Anterior cingulate cortex (tissue), 58 donors: ENCODE data around the gene SAE1.
"Not testable (repeated sequence)": the region's sequence is repeated elsewhere in the genome, so short reads cannot be mapped to it uniquely, and the experiment has no call there.

Source experiments
- DNase-seq, 58 donors: peaks; one replicate each; lab custom pipeline; 2025; lab: John Stamatoyannopoulos, UW

Gene SAE1

GRCh38 chr19:47130589-47131227, at the start of gene SAE1:
TSS of gene SAE1 (plus strand) at chr19:47130835. CDS start at chr19:47130931, 96 bp downstream.
- peak; percentile 35 to 98 (median 89) for DNase-seq

GRCh38 chr19:47081095-47081494, 49.5 kb upstream of the SAE1 start:
- DNase-seq: no peak

GRCh38 chr19:47082493-47082892, 48.1 kb upstream of the SAE1 start:
- no peak for DNase-seq

- no peak for DNase-seq
These were observed 45.7 kb upstream of the SAE1 start for GRCh38 chr19:47084879-47085439.

GRCh38 chr19:47086280-47086679, 44.4 kb upstream of the SAE1 start:
- DNase-seq: no peak

- DNase-seq: no peak
These were observed 40.8 kb upstream of the SAE1 start for GRCh38 chr19:47089767-47090350.

- no peak for DNase-seq
These were observed 37.4 kb upstream of the SAE1 start for GRCh38 chr19:47093254-47093653.

- DNase-seq: no peak
These were observed 36.8 kb upstream of the SAE1 start for GRCh38 chr19:47093841-47094240.

GRCh38 chr19:47094557-47095475, 35.8 kb upstream of the SAE1 start:
- no peak for DNase-seq

GRCh38 chr19:47095476-47096099, 35.0 kb upstream of the SAE1 start:
- no peak for DNase-seq

GRCh38 chr19:47096100-47096704, 34.4 kb upstream of the SAE1 start:
- no peak for DNase-seq

- DNase-seq: peak in 3 of 58 donors; percentile 17 to 22 (median 22)
These were observed 33.9 kb upstream of the SAE1 start for GRCh38 chr19:47096721-47097120.

GRCh38 chr19:47097396-47098201, 33.0 kb upstream of the SAE1 start:
- DNase-seq: peak in 56 of 58 donors; percentile 13 to 94 (median 70)

GRCh38 chr19:47098608-47099007, 32.0 kb upstream of the SAE1 start:
- DNase-seq: no peak

- DNase-seq: peak in 3 of 58 donors; percentile 9 to 40 (median 28)
These were observed 31.0 kb upstream of the SAE1 start for GRCh38 chr19:47099576-47100050.

GRCh38 chr19:47100290-47100689, 30.3 kb upstream of the SAE1 start:
- DNase-seq: no peak

- not testable (repeated sequence) for DNase-seq
These were observed 29.5 kb upstream of the SAE1 start for GRCh38 chr19:47101116-47101515.

GRCh38 chr19:47102346-47103060, 28.1 kb upstream of the SAE1 start:
- DNase-seq: no peak
